GM12801 (cell line): ENCODE data around the gene CALML3.

Experiments used
- TF ChIP-seq, protein P1 (sequence below): IDR thresholded peaks from one replicate; pipeline ENCODE4 v1.5.1; 2011; ENCODE audit warnings: control low read depth; ENCODE audit not compliant: insufficient read length; ENCODE audit errors: extremely low read depth

The CALML3 gene

DNA sequence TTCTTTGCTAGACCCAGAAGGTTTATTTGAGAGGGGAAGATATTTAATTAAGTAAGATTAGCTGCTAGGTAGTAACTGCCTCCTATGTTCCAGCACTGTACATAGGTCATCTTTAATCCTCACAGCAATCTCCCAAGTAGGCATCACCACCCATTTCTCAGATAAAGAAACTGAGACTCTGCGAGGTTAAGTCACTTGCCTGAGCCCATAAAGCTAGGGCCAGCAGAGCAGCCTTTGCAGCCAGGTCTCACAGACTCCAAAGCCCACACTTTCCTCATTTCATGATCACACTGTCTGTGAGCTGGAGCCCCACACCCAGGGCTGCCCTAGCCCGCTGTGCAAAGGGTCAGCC, 20.6 kb downstream of the CALML3 start:
- TF ChIP-seq, protein P1, sequence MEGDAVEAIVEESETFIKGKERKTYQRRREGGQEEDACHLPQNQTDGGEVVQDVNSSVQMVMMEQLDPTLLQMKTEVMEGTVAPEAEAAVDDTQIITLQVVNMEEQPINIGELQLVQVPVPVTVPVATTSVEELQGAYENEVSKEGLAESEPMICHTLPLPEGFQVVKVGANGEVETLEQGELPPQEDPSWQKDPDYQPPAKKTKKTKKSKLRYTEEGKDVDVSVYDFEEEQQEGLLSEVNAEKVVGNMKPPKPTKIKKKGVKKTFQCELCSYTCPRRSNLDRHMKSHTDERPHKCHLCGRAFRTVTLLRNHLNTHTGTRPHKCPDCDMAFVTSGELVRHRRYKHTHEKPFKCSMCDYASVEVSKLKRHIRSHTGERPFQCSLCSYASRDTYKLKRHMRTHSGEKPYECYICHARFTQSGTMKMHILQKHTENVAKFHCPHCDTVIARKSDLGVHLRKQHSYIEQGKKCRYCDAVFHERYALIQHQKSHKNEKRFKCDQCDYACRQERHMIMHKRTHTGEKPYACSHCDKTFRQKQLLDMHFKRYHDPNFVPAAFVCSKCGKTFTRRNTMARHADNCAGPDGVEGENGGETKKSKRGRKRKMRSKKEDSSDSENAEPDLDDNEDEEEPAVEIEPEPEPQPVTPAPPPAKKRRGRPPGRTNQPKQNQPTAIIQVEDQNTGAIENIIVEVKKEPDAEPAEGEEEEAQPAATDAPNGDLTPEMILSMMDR = no peak

DNA sequence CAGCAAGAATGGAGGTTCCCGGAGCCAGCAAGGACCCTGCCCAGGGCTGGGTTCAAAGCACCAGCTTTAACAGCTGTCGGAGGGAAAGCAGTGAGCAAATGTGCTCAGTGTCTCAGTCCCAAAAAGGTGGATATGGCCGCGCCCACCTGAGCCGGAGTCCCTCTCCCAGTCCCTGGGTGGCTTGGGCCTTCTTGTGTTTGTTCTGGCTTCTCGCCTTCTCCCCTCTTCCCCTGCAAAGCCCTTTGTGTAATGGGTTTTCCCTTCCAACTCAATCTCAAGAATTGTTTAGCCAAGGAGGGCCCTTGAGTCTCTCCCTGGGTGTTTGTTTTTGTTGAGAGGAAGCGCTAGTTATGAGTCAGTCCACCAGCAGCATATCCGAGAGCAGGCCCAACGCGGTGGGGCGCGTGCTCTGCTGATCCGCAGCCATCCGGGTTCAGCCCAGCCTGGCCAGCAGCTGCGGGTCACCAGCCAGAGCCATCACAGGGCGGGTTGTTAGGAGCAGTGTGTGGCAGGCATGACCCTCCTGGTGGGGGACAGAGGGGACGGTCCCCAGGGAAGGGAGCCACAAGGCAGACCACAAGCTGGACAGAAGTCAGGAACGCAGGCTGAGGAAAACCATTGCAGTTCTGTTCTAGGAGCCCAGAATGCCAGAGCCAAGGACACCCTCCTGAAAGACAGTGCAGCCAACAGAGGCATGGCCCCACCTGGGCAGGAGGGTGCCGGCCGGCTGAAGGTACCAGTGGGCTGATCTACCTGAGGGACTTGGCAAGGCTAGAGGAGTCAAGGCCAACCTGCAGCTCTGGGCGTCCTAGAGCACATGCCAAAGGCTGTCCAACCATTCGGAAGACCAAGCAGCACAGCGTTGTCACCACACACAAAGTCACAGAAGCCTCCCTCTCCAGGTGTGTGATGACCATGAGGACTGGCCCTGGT, 21.3 kb downstream of the CALML3 start:
- TF ChIP-seq, protein P1 = no peak

DNA sequence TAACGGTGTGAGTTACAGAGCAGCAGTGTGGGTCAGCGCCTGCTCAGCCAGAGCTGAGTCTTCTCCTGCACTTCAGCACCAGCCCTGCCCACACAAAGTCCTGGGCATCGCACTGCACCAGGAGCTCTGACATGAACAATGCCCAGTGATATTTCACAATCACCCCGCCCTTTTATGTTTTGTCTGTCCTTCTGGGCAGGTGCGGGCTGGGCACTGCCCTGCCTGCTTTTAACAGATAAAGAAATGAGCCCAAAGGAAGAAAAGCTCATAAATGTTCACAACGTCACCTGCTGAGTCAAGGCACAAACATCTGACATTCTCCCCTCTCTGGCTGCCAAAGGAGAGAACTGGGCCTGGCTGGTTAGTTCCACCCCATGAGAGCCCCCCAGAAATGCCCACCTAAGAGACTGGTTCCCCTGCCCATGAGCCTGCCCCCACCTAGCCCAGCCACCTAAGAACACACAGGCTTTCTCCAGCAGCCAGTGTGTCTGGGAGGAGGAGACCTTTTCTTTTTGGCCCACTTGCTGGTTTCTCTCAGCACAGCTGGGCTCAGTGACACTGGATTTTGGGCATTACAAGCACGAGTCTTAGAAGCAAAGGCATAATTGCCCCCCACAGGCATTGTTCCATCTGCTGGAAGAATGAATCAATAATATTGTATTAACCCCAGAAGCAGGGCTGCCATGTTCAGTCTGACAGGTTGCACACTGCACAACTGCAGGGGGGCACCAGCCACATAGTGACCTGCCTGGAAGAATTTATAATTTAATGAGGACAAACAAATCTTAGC, 22.3 kb downstream of the CALML3 start:
- TF ChIP-seq, protein P1 = no peak

DNA sequence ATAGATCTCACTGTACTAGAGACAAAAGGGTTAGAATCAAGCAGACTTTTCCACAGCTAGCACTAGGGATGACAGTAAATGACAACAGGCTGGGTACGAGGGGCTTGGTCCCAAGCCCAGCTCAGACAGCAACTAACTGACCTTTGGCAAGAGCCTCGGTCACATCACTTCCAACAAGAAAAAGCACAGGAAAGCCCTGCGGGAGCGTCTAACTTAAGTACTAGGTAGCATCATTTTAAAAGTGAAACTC, 22.8 kb downstream of the CALML3 start:
- TF ChIP-seq, protein P1 = no peak

DNA sequence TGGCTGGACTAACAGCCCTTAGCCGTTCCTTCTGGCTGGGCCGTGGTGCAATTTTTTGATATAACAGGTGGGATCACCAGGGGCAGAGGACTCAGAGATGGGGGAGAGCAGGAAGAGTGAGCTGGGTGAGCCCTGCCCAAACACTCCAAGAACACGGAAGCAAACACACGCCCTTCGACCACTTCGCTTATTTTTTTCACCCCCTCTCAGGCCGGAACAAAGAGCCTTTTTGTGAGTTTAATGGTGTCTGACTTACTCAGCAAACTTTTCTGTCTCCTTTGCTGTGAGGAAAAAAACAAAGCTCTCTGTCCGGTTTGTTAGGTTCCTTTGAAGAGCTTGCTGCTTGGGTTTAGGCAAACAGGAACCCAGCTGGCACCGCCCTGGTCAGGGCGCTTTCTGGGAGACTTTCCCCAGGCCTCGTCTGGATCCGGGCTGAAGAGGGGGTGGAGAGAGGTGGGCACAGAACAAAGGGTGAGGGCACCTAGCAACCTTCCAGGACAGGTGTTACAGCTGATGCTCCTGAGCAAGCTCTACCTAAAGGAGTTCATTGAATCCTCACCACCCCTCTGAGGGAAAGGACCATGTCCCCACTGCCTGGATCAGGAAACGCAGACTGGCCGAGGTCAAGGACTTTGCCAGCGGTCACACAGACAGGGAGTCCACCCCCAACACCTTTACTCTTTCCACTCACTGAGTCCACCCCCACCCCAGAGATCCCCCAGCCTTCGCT, 23.3 kb downstream of the CALML3 start:
- TF ChIP-seq, protein P1 = no peak

DNA sequence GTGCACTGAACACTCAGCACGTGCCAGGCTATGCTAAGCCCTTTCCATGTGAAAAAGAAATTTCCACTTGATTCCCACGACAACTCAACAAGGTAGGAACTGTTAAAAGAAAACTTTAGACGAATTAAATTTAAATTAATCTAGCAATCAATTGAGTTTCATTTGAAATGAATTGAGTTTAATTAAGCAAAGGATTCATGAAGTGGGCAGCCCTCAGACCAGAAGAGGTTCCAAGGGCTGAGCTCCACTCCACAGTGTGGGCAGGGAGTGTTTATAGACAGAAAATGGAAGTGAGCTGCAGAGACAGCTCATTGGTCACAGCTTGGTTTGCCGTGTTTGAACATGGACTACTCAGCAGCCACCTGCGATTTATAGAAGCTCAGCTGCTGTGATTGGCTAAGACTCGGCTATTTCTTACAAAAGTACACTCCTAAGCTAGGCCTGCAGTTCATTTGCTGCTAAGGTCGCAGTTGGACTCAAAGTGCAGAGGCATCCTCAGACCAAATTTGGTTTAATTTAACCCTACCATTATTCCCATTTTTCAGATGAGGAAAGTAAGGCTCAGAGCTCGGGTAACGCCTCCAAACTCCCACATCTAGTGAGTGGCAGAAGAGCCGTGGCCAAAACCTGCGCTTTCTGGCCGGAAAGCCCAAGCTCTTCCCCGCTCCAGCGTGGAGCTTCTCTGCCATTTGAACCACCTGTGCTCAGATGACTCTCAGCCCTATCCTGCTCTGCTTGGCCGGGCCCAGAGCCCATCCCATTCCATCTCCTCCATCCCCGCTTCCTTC, 24.9 kb downstream of the CALML3 start:
- TF ChIP-seq, protein P1 = no peak

DNA sequence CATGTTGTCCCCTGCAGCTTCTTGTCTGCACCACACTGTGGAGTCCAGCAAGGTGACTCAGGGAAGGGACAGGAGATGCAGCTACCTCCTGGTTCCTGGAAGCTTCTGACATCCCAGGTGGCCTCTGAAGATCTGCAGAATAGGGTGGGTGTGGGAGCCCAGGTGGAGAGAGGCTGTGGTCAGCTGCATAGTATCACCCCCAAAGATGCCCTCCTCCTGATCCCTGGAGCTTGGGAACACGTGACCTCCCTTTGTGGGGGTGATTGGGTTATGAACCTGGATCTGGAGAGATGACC, 25.4 kb downstream of the CALML3 start:
- TF ChIP-seq, protein P1 = no peak
